CD14-positive monocyte (primary cell): ENCODE data around the gene CAMSAP3. TPM values are rescaled to one million over a fixed set of nuclear protein-coding genes. Genes with fewer than 3 reads are reported as not detected.
A peak's percentile ranks its signal among the peaks of the same experiment; 100 is the strongest.

Experiments
- DNase-seq, 3 donors: peaks; one replicate each; pipeline ENCODE4 v3.0.0-alpha.2; 2011 to 2022
- H2AFZ ChIP-seq: 2 replicates; pipeline ENCODE4 v1.6.0; 2012; ENCODE audit warnings: mild to moderate bottlenecking, low read depth, low read length, inconsistent platforms; ENCODE audit not compliant: insufficient read depth, poor library complexity, severe bottlenecking
- H3K27ac ChIP-seq, 2 donors: 1 replicate in 1 of 2; 2 replicates in 1 of 2; pipeline ENCODE4 v1.5.1; 2012 to 2013; ENCODE audit warnings: low read length in 2 of 2, control low read depth in 1 of 2, inconsistent platforms in 1 of 2, low read depth in 1 of 2, mild to moderate bottlenecking in 1 of 2
- H3K27me3 ChIP-seq, 2 donors: one replicate each; pipeline versions ENCODE4 v1.6.0 to v1.6.1; 2011 to 2013; ENCODE audit warnings: low read length in 2 of 2; ENCODE audit not compliant: control insufficient read depth in 2 of 2, insufficient read depth in 2 of 2
- H3K36me3 ChIP-seq, 2 donors: replicated peaks in 1 of 2; 1 replicate in 1 of 2; 2 replicates in 1 of 2; pipeline versions ENCODE4 v1.5.1 to v1.6.1; 2012 to 2013; ENCODE audit warnings: low read length in 2 of 2, control low read depth in 1 of 2, inconsistent platforms in 1 of 2, mild to moderate bottlenecking in 1 of 2; ENCODE audit not compliant: insufficient read depth in 2 of 2, control insufficient read depth in 1 of 2
- H3K4me1 ChIP-seq, 2 donors: 1 replicate in 1 of 2; 2 replicates in 1 of 2; pipeline versions ENCODE4 v1.5.1 to v1.6.1; 2012 to 2013; ENCODE audit warnings: low read length in 2 of 2, control low read depth in 1 of 2, inconsistent platforms in 1 of 2, mild to moderate bottlenecking in 1 of 2, moderate library complexity in 1 of 2; ENCODE audit not compliant: insufficient read depth in 2 of 2, control insufficient read depth in 1 of 2
- H3K4me2 ChIP-seq: replicated peaks from 2 replicates; pipeline ENCODE3; 2012; ENCODE audit warnings: low read length, moderate library complexity, mild to moderate bottlenecking; ENCODE audit not compliant: poor library complexity, severe bottlenecking; ENCODE audit errors: extremely low read depth
- H3K4me3 ChIP-seq, 3 experiments: fragments of 200-600 bp in 1 of 3; sonication (generic) in 1 of 3; replicated peaks in 1 of 3; 1 replicate in 2 of 3; 2 replicates in 1 of 3; pipeline ENCODE4 v1.5.1; 2011 to 2013; ENCODE audit warnings: low read length in 3 of 3, mild to moderate bottlenecking in 3 of 3, control low read depth in 2 of 3, low read depth in 2 of 3, inconsistent platforms in 1 of 3, moderate library complexity in 1 of 3
- H3K79me2 ChIP-seq: 2 replicates; pipeline ENCODE4 v1.6.0; 2012; ENCODE audit warnings: mild to moderate bottlenecking, control low read depth, inconsistent platforms, low read length, moderate library complexity; ENCODE audit not compliant: insufficient read depth
- H3K9ac ChIP-seq: 2 replicates; pipeline ENCODE4 v1.6.0; 2017; ENCODE audit warnings: low read length, mild to moderate bottlenecking; ENCODE audit not compliant: insufficient read depth, poor library complexity, severe bottlenecking
- H3K9me3 ChIP-seq, 2 donors: replicated peaks in 1 of 2; 1 replicate in 1 of 2; 2 replicates in 1 of 2; pipeline versions ENCODE4 v1.5.1 to v1.6.1; 2012 to 2013; ENCODE audit warnings: low read length in 2 of 2, control low read depth in 1 of 2; ENCODE audit not compliant: control insufficient read depth in 1 of 2, insufficient read depth in 1 of 2
- H4K20me1 ChIP-seq: 2 replicates; pipeline ENCODE4 v1.6.0; 2012; ENCODE audit warnings: mild to moderate bottlenecking, low read length, control low read depth, moderate library complexity; ENCODE audit not compliant: insufficient read depth
- H3K27ac Mint-ChIP-seq, 7 donors: one replicate each; pipeline ENCODE4 v1.8.0; 2020; ENCODE audit warnings: mild to moderate bottlenecking in 7 of 7, mixed read lengths in 7 of 7, moderate library complexity in 6 of 7, inconsistent platforms in 2 of 7
- H3K27me3 Mint-ChIP-seq, 3 donors: one replicate each; pipeline ENCODE4 v1.8.0; 2021 to 2022; ENCODE audit warnings: low read depth in 3 of 3, mild to moderate bottlenecking in 3 of 3, mixed read lengths in 3 of 3, moderate library complexity in 3 of 3, inconsistent platforms in 1 of 3
- H3K36me3 Mint-ChIP-seq, 2 donors: one replicate each; pipeline ENCODE4 v1.8.0; 2020; ENCODE audit warnings: mixed read lengths in 2 of 2, inconsistent platforms in 1 of 2, mild to moderate bottlenecking in 1 of 2
- H3K4me1 Mint-ChIP-seq: one replicate; pipeline ENCODE4 v1.8.0; 2020; ENCODE audit warnings: mild to moderate bottlenecking, mixed read lengths
- H3K4me3 Mint-ChIP-seq, 2 donors: one replicate each; pipeline ENCODE4 v1.8.0; 2020; ENCODE audit warnings: mild to moderate bottlenecking in 2 of 2, mixed read lengths in 2 of 2, moderate library complexity in 1 of 2
- H3K9me3 Mint-ChIP-seq, 7 donors: one replicate each; pipeline ENCODE4 v1.8.0; 2020 to 2022; ENCODE audit warnings: mixed read lengths in 7 of 7, mild to moderate bottlenecking in 6 of 7, moderate library complexity in 6 of 7, inconsistent platforms in 2 of 7
- CTCF ChIP-seq: fragments of 200-600 bp; IDR thresholded peaks from one replicate; pipeline ENCODE4 v1.8.0; 2022; ENCODE audit warnings: antibody characterized with exemption, mild to moderate bottlenecking
- WGBS: methylation state at CpG from one replicate; pipeline ENCODE4 v1.1.5; 2013; ENCODE audit warnings: missing lambda C conversion rate; ENCODE audit not compliant: insufficient coverage; 5-methylcytosine and 5-hydroxymethylcytosine counted together
- intact Hi-C, 2 donors: fragments of 100-400 bp; cut with micrococcal nuclease; formaldehyde crosslinking; loops; one replicate each; pipeline versions ENCODE4 v1.15.0 to v1.15.1; 2023
- polyA plus RNA-seq, 3 donors: library from polyadenylated mRNA; depleted of rRNA in 1 of 3; unstranded in 2 of 3; stranded (reverse) in 1 of 3; fragments of 300-500 nt in 2 of 3; fragments of >200 nt in 1 of 3; fragmentation: Illumina TruSeq in 2 of 3; gene quantifications; 1 replicate in 2 of 3; 2 replicates in 1 of 3; pipeline ENCODE4 v1.2.3, GENCODE V29; 2012 to 2021

CAMSAP3 gene
- polyA plus RNA-seq, 3 donors, result 0.05 TPM; not detected in 2

GRCh38 chr19:7559102-7559501 is 36.6 kb upstream of the CAMSAP3 start:
- no peaks in the 10 kb centered on the region for H3K79me2 ChIP-seq
- 70% methylated on average over 4 of the region's 4 CpGs for WGBS
- H3K4me1 ChIP-seq, result peaks cover 0 to 5% of the 10 kb centered on the region in 2 donors
- no peaks in the 10 kb centered on the region for H3K27me3 ChIP-seq
- no peak for DNase-seq
- H2AFZ ChIP-seq, result no peak overlapping the region
- Mint-ChIP-seq H3K27me3 (peaks cover 0 to 4% (median 0%) of the 10 kb centered on the region in 3 donors), H3K9me3 (peaks cover 0 to 3% (median 0%) of the 10 kb centered on the region in 7 donors), H3K4me3 (no peak overlapping the region), H3K27ac (peak overlapping the region in 2 of 7 donors; percentile 8 to 79), H3K36me3 (peaks cover 64 to 78% of the 10 kb centered on the region in 2 donors), H3K4me1 (peaks cover 10% of the 10 kb centered on the region)
- no peak overlapping the region for H3K9ac ChIP-seq
- H4K20me1 ChIP-seq, result peaks cover 28% of the 10 kb centered on the region
- TF ChIP-seq CTCF, result no peak
- no peak overlapping the region for H3K4me3 ChIP-seq
- H3K4me2 ChIP-seq, result no peak overlapping the region
- intact Hi-C loops, result no loop called here
- peaks cover 65 to 74% of the 10 kb centered on the region in 2 donors for H3K36me3 ChIP-seq
- no peak overlapping the region for H3K27ac ChIP-seq
- no peaks in the 10 kb centered on the region for H3K9me3 ChIP-seq

GRCh38 chr19:7560255-7560654 is 35.4 kb upstream of the CAMSAP3 start:
- Mint-ChIP-seq H3K4me3 (no peak overlapping the region), H3K36me3 (peaks cover 56 to 68% of the 10 kb centered on the region in 2 donors), H3K4me1 (peaks cover 10% of the 10 kb centered on the region), H3K27ac (peak overlapping the region in 1 of 7 donors; percentile 58), H3K27me3 (peaks cover 0 to 4% (median 0%) of the 10 kb centered on the region in 3 donors), H3K9me3 (peaks cover 0 to 3% (median 1%) of the 10 kb centered on the region in 7 donors)
- H3K79me2 ChIP-seq, result no peaks in the 10 kb centered on the region
- H3K9ac ChIP-seq, result no peak overlapping the region
- intact Hi-C loops, result no loop called here
- no peak overlapping the region for H2AFZ ChIP-seq
- H3K27me3 ChIP-seq, result no peaks in the 10 kb centered on the region
- H3K4me1 ChIP-seq, result peaks cover 0 to 5% of the 10 kb centered on the region in 2 donors
- no peak for DNase-seq
- no peaks in the 10 kb centered on the region for H3K9me3 ChIP-seq
- TF ChIP-seq CTCF, result no peak
- WGBS, result no CpG with 5 or more reads among the region's 2 CpGs
- H3K4me2 ChIP-seq, result no peak overlapping the region
- H3K36me3 ChIP-seq, result peaks cover 56 to 63% of the 10 kb centered on the region in 2 donors
- no peak overlapping the region for H3K27ac ChIP-seq
- H3K4me3 ChIP-seq, result no peak overlapping the region
- H4K20me1 ChIP-seq, result peaks cover 26% of the 10 kb centered on the region
